Activated naive CD8-positive, alpha-beta T cell (primary cell): ENCODE measurements around the gene PDGFA.

Experiments used
- H3K27ac Mint-ChIP-seq: one replicate; pipeline ENCODE4 v1.8.0; 2021; ENCODE audit warnings: mixed read lengths
- H3K27me3 Mint-ChIP-seq: one replicate; pipeline ENCODE4 v1.8.0; 2021; ENCODE audit warnings: mixed read lengths
- H3K36me3 Mint-ChIP-seq: one replicate; pipeline ENCODE4 v1.8.0; 2021; ENCODE audit warnings: mixed read lengths
- H3K4me1 Mint-ChIP-seq: one replicate; pipeline ENCODE4 v1.8.0; 2021; ENCODE audit warnings: low read depth, mixed read lengths
- H3K4me3 Mint-ChIP-seq: one replicate; pipeline ENCODE4 v1.8.0; 2021; ENCODE audit warnings: mild to moderate bottlenecking, mixed read lengths
- H3K9me3 Mint-ChIP-seq: one replicate; pipeline ENCODE4 v1.8.0; 2021; ENCODE audit warnings: low read depth, mixed read lengths

PDGFA gene

DNA sequence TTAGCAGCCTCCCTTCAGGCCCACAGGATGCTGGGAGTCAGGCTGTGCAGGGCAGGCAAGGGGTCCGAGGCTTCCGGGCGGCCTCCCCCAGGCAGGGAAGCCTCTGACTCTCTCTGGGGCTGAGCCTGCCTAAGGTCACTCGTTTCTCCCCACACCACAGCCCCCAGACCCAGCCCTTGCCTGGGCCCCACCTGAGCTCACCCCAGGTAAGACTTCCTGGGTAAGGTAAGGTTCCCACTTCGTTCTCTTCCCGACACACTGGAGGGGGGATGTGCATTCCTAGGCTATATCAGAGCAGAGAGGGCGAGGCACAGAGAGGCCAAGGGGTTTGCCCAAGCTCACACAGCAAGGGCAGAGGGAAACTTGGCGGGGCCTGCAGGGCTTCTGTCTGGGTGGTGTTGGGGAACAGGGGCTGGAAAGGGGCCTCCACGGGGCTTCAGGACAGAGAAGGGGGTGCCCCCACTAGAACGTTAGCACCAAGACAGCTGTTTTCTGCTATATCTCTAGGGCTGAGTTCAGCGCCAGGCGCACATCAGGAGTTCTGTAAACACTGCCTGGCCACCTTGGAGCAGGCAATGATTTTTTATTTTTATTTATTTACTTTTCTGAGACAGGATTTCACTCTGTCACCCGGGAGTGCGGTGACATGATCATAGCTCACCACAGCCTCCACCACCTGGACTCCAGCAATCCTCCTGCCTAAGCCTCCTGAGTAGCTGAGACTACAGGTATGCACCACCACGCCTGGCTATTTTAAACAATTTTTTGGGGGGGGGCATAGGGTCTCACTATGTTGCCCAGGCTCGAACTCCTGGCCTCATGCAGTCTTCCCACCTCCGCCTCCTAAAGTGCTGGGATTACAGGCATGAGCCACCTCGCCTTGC lies 24.9 kb upstream of the PDGFA start:
- no peak overlapping the region for H3K27ac Mint-ChIP-seq
- peaks cover 4% of the 10 kb centered on the region for H3K36me3 Mint-ChIP-seq
- no peak overlapping the region for H3K4me3 Mint-ChIP-seq
- no peaks in the 10 kb centered on the region for H3K27me3 Mint-ChIP-seq
- H3K4me1 Mint-ChIP-seq = peaks cover 2% of the 10 kb centered on the region
- H3K9me3 Mint-ChIP-seq = peaks cover 4% of the 10 kb centered on the region

DNA sequence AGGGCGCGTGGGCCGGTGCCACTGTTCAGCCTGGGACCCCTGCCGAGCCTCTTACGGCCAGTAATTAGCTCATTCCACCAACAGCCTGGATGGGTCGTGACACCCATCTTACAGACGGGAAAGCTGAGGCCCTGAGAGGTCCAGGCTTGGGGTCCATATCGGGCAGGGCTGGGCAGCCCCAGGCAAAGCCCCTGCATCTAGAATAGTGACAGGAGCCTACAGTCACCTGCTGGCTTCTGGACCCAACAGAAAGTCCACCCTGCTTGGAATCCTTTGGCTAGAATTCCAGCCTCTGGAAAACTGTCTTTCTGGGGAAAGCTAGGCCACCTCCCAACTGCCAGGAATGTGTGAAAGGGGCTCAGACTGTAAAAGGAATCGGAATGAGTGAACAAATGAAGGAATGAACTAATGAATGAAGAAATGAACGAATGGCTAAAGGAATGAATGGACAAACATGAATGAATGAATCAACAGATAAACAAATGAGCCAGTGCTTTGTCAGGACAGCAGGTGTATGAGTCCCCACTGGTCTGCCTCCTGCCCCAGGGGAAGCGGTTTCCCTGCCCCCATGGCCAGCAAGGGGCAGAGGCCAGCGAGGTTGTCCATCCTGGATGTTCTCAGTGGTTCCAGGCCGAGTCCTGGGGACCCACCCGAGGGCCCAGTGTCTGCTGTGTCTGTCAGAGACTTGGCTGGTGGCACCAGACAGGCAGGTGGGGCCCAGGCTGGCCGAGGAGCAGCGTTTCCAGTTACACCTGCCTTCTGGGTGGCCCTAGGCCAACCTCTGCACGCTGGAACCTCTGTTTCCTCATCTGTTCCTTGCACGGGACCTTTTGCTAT lies 24.1 kb upstream of the PDGFA start:
- H3K4me3 Mint-ChIP-seq = no peak overlapping the region
- H3K27ac Mint-ChIP-seq = no peak overlapping the region
- peaks cover 4% of the 10 kb centered on the region for H3K9me3 Mint-ChIP-seq
- H3K4me1 Mint-ChIP-seq = peaks cover 2% of the 10 kb centered on the region
- H3K27me3 Mint-ChIP-seq = no peaks in the 10 kb centered on the region
- H3K36me3 Mint-ChIP-seq = peaks cover under 1% of the 10 kb centered on the region

- H3K9me3 Mint-ChIP-seq = peaks cover 4% of the 10 kb centered on the region
- no peak overlapping the region for H3K4me3 Mint-ChIP-seq
- no peaks in the 10 kb centered on the region for H3K27me3 Mint-ChIP-seq
Observed at GRCh38 chr7:542713-543500, 23.3 kb upstream of the PDGFA start.

DNA sequence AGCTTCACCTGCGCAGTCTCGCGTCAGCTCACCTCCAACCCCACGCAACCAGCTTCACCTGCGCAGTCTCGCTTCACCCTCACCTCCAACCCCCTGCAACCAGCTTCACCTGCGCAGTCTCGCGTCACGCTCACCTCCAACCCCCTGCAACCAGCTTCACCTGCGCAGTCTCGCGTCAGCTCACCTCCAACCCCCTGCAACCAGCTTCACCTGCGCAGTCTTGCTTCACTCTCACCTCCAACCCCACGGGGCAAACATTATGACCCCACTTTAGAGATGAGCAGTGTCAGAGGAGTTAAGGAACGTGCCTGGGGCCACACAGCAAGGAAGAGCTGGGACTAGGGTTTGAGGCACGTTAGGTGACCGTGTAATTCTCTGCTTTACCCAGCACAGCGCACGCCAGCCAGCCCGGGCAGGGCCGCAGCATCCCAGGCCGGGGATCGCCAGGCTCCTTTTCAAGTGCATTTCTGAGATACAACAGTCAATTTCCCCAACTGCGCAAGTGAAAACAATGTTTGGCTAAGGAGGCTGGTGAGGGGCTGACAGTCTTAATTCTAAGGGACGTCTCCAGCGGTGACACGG lies 22.6 kb upstream of the PDGFA start:
- Mint-ChIP-seq H3K36me3 (no peaks in the 10 kb centered on the region), H3K27me3 (no peaks in the 10 kb centered on the region), H3K4me1 (peaks cover 2% of the 10 kb centered on the region), H3K27ac (no peak overlapping the region), H3K9me3 (peaks cover 4% of the 10 kb centered on the region), H3K4me3 (no peak overlapping the region)

More at GRCh38 chr7:542713-543500, 23.3 kb upstream of the PDGFA start:
- no peaks in the 10 kb centered on the region for H3K36me3 Mint-ChIP-seq
- no peak overlapping the region for H3K27ac Mint-ChIP-seq
- peaks cover 2% of the 10 kb centered on the region for H3K4me1 Mint-ChIP-seq

GRCh38 chr7:541661-542060 lies 22.0 kb upstream of the PDGFA start:
- Mint-ChIP-seq H3K27ac (no peak overlapping the region), H3K9me3 (peaks cover 4% of the 10 kb centered on the region), H3K36me3 (no peaks in the 10 kb centered on the region), H3K4me1 (peaks cover 2% of the 10 kb centered on the region), H3K4me3 (no peak overlapping the region), H3K27me3 (no peaks in the 10 kb centered on the region)

DNA sequence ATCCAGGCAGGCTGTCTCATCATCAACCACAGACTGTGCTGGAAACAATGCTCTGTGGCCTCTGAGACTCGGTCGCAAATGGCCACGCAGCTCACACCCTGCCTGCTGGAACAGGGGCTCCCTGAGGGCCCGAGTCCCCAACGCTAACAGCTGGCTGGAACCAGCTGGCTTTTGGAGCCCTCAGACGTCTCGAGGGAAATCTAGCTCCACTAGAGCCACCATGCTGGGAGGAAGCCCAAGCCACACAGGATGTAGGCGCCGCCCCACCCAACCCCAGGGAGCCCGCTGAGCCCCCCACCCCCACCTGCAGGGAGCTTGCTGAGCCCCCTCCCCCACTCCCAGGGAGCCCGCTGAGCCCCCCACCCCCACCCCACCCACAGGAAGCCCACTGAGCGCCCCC lies 21.4 kb upstream of the PDGFA start:
- Mint-ChIP-seq H3K9me3 (peaks cover 4% of the 10 kb centered on the region), H3K36me3 (no peaks in the 10 kb centered on the region), H3K27me3 (no peaks in the 10 kb centered on the region), H3K4me3 (no peak overlapping the region), H3K4me1 (peaks cover 2% of the 10 kb centered on the region), H3K27ac (no peak overlapping the region)

- Mint-ChIP-seq H3K27ac (no peak overlapping the region), H3K36me3 (no peaks in the 10 kb centered on the region), H3K27me3 (no peaks in the 10 kb centered on the region), H3K9me3 (peaks cover 4% of the 10 kb centered on the region), H3K4me1 (peaks cover 2% of the 10 kb centered on the region), H3K4me3 (no peak overlapping the region)
Observed at GRCh38 chr7:540579-540978, 20.9 kb upstream of the PDGFA start.

DNA sequence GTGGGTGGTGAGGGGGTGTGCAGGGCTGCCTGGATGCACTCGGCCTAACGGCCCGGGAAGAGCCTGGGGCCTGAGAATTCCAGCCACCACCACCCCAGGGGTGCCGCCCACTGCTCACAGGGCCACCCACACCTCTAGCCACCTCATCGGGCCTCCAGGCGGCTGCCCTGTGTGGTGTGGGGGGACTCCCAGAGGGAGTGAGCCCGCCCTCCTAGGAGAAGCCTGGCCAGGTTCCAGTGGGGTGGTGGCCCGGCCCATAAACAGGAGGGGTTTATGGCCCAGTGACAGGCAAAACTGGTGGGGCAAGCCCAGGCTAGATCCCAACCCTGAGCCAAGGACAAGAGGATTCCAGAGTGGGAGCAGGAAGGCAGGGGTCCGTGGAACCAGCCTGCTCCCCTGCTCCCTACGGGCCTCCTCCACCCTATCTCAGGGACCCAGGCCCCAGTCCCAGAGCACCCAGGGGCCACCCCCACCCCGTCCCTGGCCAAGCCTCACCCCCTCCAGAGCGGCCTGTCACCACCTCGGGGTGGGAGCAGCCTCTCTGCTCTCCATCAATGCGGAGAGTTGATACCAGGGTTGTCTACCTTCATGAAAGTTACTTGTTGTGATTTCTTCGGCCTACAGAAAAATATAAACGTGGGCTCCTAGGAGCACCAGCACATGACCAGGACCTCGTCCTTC lies 20.2 kb upstream of the PDGFA start:
- Mint-ChIP-seq H3K9me3 (no peaks in the 10 kb centered on the region), H3K27ac (no peak overlapping the region)

DNA sequence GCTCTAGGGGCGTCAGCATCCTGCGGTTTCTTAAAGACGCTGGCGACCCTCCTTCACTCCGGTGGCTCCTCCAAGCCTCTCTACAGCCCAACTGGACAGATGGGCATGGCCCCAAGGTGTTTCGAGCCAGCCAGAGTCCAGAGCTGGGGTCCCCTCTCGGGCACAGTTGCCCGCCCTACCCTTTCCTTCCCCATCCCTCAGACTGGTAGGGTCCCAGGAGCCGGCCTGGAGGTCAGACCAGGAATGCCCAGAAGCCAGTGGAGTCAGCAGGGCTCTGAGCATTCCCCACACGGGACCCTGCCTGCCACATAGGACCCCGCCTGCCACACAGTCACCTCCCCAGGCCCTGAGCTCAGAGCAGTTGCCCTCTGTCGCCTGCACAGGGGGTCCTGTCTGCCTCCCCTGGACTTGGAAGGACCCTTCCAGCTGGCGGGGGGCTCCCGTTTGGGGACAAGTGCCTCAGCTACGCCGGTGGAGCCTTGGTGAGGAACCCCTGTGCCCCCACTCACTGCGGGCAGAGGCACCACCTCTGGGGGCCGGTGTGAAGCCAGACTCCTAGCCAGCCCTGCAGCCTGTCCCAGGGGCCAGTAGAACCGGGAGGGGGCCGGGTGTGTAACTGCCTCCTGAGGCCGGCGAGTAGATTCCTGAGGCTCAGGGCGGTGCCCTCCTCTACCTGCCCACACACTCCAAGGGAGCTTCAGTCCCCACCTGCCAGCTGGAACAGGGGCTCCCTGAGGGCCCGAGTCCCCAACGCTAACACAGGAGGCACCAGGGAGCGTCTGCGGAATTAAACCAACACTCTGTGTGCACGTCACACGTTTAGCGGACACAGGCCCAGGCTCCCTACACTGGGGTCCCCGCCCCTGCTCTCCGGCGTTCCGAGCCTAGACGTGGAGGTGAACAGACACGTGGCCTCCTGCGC lies 19.4 kb upstream of the PDGFA start:
- no peaks in the 10 kb centered on the region for H3K27me3 Mint-ChIP-seq
- no peak overlapping the region for H3K4me3 Mint-ChIP-seq
- H3K9me3 Mint-ChIP-seq = no peaks in the 10 kb centered on the region
- H3K27ac Mint-ChIP-seq = no peak overlapping the region
- no peaks in the 10 kb centered on the region for H3K36me3 Mint-ChIP-seq
- H3K4me1 Mint-ChIP-seq = peaks cover 2% of the 10 kb centered on the region

More for the DNA sequence above, 20.2 kb upstream of the PDGFA start:
- H3K27me3 Mint-ChIP-seq = no peaks in the 10 kb centered on the region
- H3K4me3 Mint-ChIP-seq = no peak overlapping the region
- H3K4me1 Mint-ChIP-seq = peaks cover 2% of the 10 kb centered on the region
- H3K36me3 Mint-ChIP-seq = no peaks in the 10 kb centered on the region

GRCh38 chr7:537911-538634 lies 18.4 kb upstream of the PDGFA start:
- Mint-ChIP-seq H3K9me3 (no peaks in the 10 kb centered on the region), H3K4me1 (peaks cover 2% of the 10 kb centered on the region), H3K36me3 (no peaks in the 10 kb centered on the region), H3K27me3 (no peaks in the 10 kb centered on the region), H3K27ac (no peak overlapping the region), H3K4me3 (no peak overlapping the region)

DNA sequence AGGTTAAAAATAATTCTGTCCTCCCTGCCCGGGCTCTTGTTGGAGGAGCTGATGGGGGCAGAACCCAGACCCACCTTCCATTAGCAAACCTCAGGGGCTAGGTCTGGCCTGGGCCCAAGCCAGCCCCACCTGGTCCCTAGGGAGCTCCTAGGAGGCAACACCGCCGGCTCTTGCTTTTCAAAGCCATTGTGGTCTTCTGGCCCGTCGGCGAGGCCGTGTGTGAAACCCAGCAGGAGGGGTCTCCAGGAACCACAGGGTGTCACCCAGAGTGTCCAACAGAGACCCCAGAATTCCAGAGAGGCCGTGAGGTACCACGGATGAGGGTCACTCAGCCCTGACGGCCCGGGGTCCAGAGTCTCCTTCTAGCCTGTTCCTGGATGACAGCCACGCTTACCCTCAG lies 16.6 kb upstream of the PDGFA start:
- Mint-ChIP-seq H3K36me3 (no peaks in the 10 kb centered on the region), H3K27ac (peak overlapping the region; percentile 28), H3K27me3 (no peaks in the 10 kb centered on the region), H3K4me3 (no peak overlapping the region), H3K9me3 (no peaks in the 10 kb centered on the region), H3K4me1 (peaks cover 6% of the 10 kb centered on the region)

DNA sequence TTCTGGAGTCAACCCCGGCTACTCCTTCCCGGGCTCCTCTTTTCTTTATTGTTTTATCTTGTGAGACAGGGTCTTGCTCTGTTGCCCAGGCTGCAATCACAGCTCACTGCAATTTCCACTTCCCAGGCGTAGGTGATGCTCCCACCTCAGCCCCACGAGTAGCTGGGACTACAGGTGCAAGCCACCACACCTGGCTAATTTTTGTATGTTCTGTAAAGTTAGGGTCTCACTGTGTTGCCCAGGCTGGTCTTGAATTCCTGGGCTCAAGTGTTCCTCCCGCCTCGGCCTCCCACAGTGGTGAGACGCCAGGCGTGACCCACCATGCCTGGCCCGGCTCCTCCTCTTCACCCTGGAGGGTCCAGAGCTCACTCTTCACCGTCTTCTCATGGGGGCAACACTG lies 15.3 kb upstream of the PDGFA start:
- Mint-ChIP-seq H3K27me3 (peaks cover 1% of the 10 kb centered on the region), H3K27ac (no peak overlapping the region), H3K4me1 (peaks cover 7% of the 10 kb centered on the region), H3K36me3 (no peaks in the 10 kb centered on the region), H3K4me3 (no peak overlapping the region), H3K9me3 (no peaks in the 10 kb centered on the region)

DNA sequence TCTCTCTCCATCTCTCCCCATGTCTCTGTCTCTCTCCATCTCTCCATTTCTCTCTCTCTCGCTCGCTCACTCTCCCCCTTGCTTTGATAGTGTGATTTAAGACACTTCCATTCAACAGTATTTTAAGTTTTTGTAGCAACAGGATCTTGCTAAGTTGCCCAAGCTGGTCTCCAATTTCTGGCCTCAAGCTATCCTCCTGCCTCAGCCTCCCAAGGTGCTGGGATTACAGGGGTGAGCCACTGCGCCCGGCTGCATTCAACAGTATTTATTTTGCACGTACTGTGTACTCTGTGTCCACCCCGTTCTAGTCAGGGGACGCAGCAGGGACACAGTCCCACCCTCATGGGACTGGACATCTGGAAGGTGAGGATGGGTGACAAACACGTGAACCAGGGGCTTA lies 14.4 kb upstream of the PDGFA start:
- H3K36me3 Mint-ChIP-seq = no peaks in the 10 kb centered on the region
- peaks cover 1% of the 10 kb centered on the region for H3K27me3 Mint-ChIP-seq
- H3K4me3 Mint-ChIP-seq = no peak overlapping the region
- no peaks in the 10 kb centered on the region for H3K9me3 Mint-ChIP-seq
- peaks cover 7% of the 10 kb centered on the region for H3K4me1 Mint-ChIP-seq
- no peak overlapping the region for H3K27ac Mint-ChIP-seq
